Activated naive CD4-positive, alpha-beta T cell treated with anti-CD3 and anti-CD28 coated beads, Interleukin-2, amount 10 ng/mL, durations not matched to agents 7 days and 5 days (primary cell): ENCODE data around the gene STARD5.

ENCODE experiments used
- CTCF ChIA-PET: fragments of 350-600 bp; sonication (Branson Sonifier 250); formaldehyde crosslinking; loops from one replicate; lab custom pipeline; 2021; ENCODE audit warnings: antibody characterized with exemption; lab: Charles Lee
- DNase-seq: peaks from one replicate; pipeline ENCODE4 v3.0.0-alpha.2; 2020
- H3K27ac Mint-ChIP-seq: one replicate; pipeline ENCODE4 v1.8.0; 2021; ENCODE audit warnings: mild to moderate bottlenecking, moderate library complexity, mixed read lengths
- H3K27me3 Mint-ChIP-seq: one replicate; pipeline ENCODE4 v1.8.0; 2021; ENCODE audit warnings: mild to moderate bottlenecking, mixed read lengths
- H3K36me3 Mint-ChIP-seq: one replicate; pipeline ENCODE4 v1.8.0; 2021; ENCODE audit warnings: mixed read lengths
- H3K4me1 Mint-ChIP-seq: one replicate; pipeline ENCODE4 v1.8.0; 2021; ENCODE audit warnings: mixed read lengths
- H3K4me3 Mint-ChIP-seq: one replicate; pipeline ENCODE4 v1.8.0; 2021; ENCODE audit warnings: mild to moderate bottlenecking, moderate library complexity, mixed read lengths
- H3K9me3 Mint-ChIP-seq: one replicate; pipeline ENCODE4 v1.8.0; 2021; ENCODE audit warnings: mixed read lengths

STARD5 gene

GRCh38 chr15:81277851-81278250 lies 46.1 kb downstream of the STARD5 start:
- Mint-ChIP-seq H3K4me3 (no peak overlapping the region), H3K4me1 (peaks cover 42% of the 10 kb centered on the region), H3K36me3 (peaks cover 21% of the 10 kb centered on the region), H3K27ac (no peak overlapping the region), H3K9me3 (peaks cover 20% of the 10 kb centered on the region), H3K27me3 (peaks cover 3% of the 10 kb centered on the region)
- CTCF ChIA-PET = interaction anchor here (1.4 to 13.2 kb wide), 3 partner anchors 18 to 122 kb away, joined by 4 to 202 read pairs (median 8); no protein-coding TSS in a partner anchor
- DNase-seq = no peak

- Mint-ChIP-seq H3K27me3 (peaks cover 3% of the 10 kb centered on the region), H3K36me3 (peaks cover 21% of the 10 kb centered on the region), H3K9me3 (peaks cover 20% of the 10 kb centered on the region), H3K4me3 (no peak overlapping the region), H3K27ac (no peak overlapping the region), H3K4me1 (peaks cover 40% of the 10 kb centered on the region)
- DNase-seq = no peak
- CTCF ChIA-PET = interaction anchor here (1.4 to 13.2 kb wide), 3 partner anchors 10 to 58 kb away, joined by 4 to 202 read pairs (median 22); no protein-coding TSS in a partner anchor
Measured at GRCh38 chr15:81276967-81277366, 47.0 kb downstream of the STARD5 start.

- Mint-ChIP-seq H3K36me3 (peaks cover 21% of the 10 kb centered on the region), H3K4me3 (no peak overlapping the region), H3K27me3 (peaks cover 3% of the 10 kb centered on the region), H3K27ac (no peak overlapping the region), H3K4me1 (peaks cover 31% of the 10 kb centered on the region), H3K9me3 (peaks cover 20% of the 10 kb centered on the region)
- DNase-seq = no peak
- CTCF ChIA-PET = interaction anchor here (0.6 to 13.2 kb wide), 27 partner anchors 8 to 285 kb away, joined by 3 to 202 read pairs (median 4); partner anchors contain the start of gene STARD5
Measured at GRCh38 chr15:81275711-81276392, 48.1 kb downstream of the STARD5 start.

- H3K4me1 Mint-ChIP-seq = peaks cover 26% of the 10 kb centered on the region
- peak overlapping the region; percentile 13 for H3K27ac Mint-ChIP-seq
- H3K4me3 Mint-ChIP-seq = no peak overlapping the region
- peaks cover 21% of the 10 kb centered on the region for H3K36me3 Mint-ChIP-seq
- CTCF ChIA-PET = interaction anchor here (0.6 to 13.2 kb wide), 32 partner anchors 9 to 284 kb away, joined by 3 to 202 read pairs (median 4); partner anchors contain the start of gene STARD5
- DNase-seq = peak; percentile 89
- H3K27me3 Mint-ChIP-seq = peaks cover 2% of the 10 kb centered on the region
- peaks cover 20% of the 10 kb centered on the region for H3K9me3 Mint-ChIP-seq
Measured at GRCh38 chr15:81274931-81275707, 48.8 kb downstream of the STARD5 start.

GRCh38 chr15:81274255-81274654 lies 49.7 kb downstream of the STARD5 start:
- H3K27ac Mint-ChIP-seq = no peak overlapping the region
- peaks cover 20% of the 10 kb centered on the region for H3K9me3 Mint-ChIP-seq
- H3K4me1 Mint-ChIP-seq = peaks cover 28% of the 10 kb centered on the region

GRCh38 chr15:81273855-81274254 lies 50.1 kb downstream of the STARD5 start:
- H3K4me1 Mint-ChIP-seq = peaks cover 32% of the 10 kb centered on the region
- DNase-seq = no peak
- no peaks in the 10 kb centered on the region for H3K27me3 Mint-ChIP-seq
- peaks cover 21% of the 10 kb centered on the region for H3K36me3 Mint-ChIP-seq
- no peak overlapping the region for H3K27ac Mint-ChIP-seq
- H3K9me3 Mint-ChIP-seq = peaks cover 20% of the 10 kb centered on the region
- CTCF ChIA-PET = interaction anchor here (0.6 to 13.2 kb wide), 18 partner anchors 8 to 295 kb away, joined by 3 to 202 read pairs (median 4); no protein-coding TSS in a partner anchor
- no peak overlapping the region for H3K4me3 Mint-ChIP-seq

More at GRCh38 chr15:81274255-81274654, 49.7 kb downstream of the STARD5 start:
- Mint-ChIP-seq H3K36me3 (peaks cover 21% of the 10 kb centered on the region), H3K27me3 (no peaks in the 10 kb centered on the region), H3K4me3 (no peak overlapping the region)
- CTCF ChIA-PET = interaction anchor here (0.7 to 13.2 kb wide), 23 partner anchors 8 to 283 kb away, joined by 3 to 202 read pairs (median 7); partner anchors contain the start of gene STARD5
- DNase-seq = no peak

- H3K4me3 Mint-ChIP-seq = no peak overlapping the region
- no peaks in the 10 kb centered on the region for H3K27me3 Mint-ChIP-seq
- peaks cover 14% of the 10 kb centered on the region for H3K9me3 Mint-ChIP-seq
- no peak overlapping the region for H3K27ac Mint-ChIP-seq
- CTCF ChIA-PET = interaction anchor here (0.6 to 13.2 kb wide), 8 partner anchors 7 to 294 kb away, joined by 3 to 202 read pairs (median 14); no protein-coding TSS in a partner anchor
- H3K4me1 Mint-ChIP-seq = peaks cover 37% of the 10 kb centered on the region
- H3K36me3 Mint-ChIP-seq = peaks cover 15% of the 10 kb centered on the region
- DNase-seq = no peak
Measured at GRCh38 chr15:81273200-81273599, 50.7 kb downstream of the STARD5 start.

- no peak overlapping the region for H3K4me3 Mint-ChIP-seq
- peaks cover 6% of the 10 kb centered on the region for H3K9me3 Mint-ChIP-seq
- no peaks in the 10 kb centered on the region for H3K27me3 Mint-ChIP-seq
- peaks cover 5% of the 10 kb centered on the region for H3K36me3 Mint-ChIP-seq
- no peak for DNase-seq
- CTCF ChIA-PET = interaction anchor here (0.5 to 13.2 kb wide), 6 partner anchors 24 to 174 kb away, joined by 3 to 202 read pairs (median 44); no protein-coding TSS in a partner anchor
- H3K27ac Mint-ChIP-seq = no peak overlapping the region
- H3K4me1 Mint-ChIP-seq = peaks cover 42% of the 10 kb centered on the region
Measured at GRCh38 chr15:81271761-81272644, 51.9 kb downstream of the STARD5 start.

- H3K27ac Mint-ChIP-seq = no peak overlapping the region
- no peak for DNase-seq
Measured at GRCh38 chr15:81270781-81271491, 53.0 kb downstream of the STARD5 start.

GRCh38 chr15:81270188-81270587 lies 53.8 kb downstream of the STARD5 start:
- peaks cover 46% of the 10 kb centered on the region for H3K4me1 Mint-ChIP-seq
- CTCF ChIA-PET = interaction anchor here (6.5 to 8.2 kb wide), 3 partner anchors 66 to 130 kb away, joined by 85 to 262 read pairs (median 92); no protein-coding TSS in a partner anchor
- H3K36me3 Mint-ChIP-seq = no peaks in the 10 kb centered on the region
- H3K4me3 Mint-ChIP-seq = no peak overlapping the region
- H3K27me3 Mint-ChIP-seq = peaks cover 1% of the 10 kb centered on the region
- no peaks in the 10 kb centered on the region for H3K9me3 Mint-ChIP-seq
- DNase-seq = no peak
- no peak overlapping the region for H3K27ac Mint-ChIP-seq

More at GRCh38 chr15:81270781-81271491, 53.0 kb downstream of the STARD5 start:
- Mint-ChIP-seq H3K36me3 (no peaks in the 10 kb centered on the region), H3K9me3 (no peaks in the 10 kb centered on the region), H3K27me3 (no peaks in the 10 kb centered on the region), H3K4me1 (peaks cover 46% of the 10 kb centered on the region), H3K4me3 (no peak overlapping the region)
- CTCF ChIA-PET = interaction anchor here (5.2 to 8.2 kb wide), 4 partner anchors 65 to 129 kb away, joined by 85 to 262 read pairs (median 97); no protein-coding TSS in a partner anchor

GRCh38 chr15:81268881-81269601 lies 54.9 kb downstream of the STARD5 start:
- H3K27me3 Mint-ChIP-seq = peaks cover 11% of the 10 kb centered on the region
- CTCF ChIA-PET = interaction anchor here (1.3 to 8.2 kb wide), 5 partner anchors 67 to 292 kb away, joined by 4 to 262 read pairs (median 92); no protein-coding TSS in a partner anchor
- H3K9me3 Mint-ChIP-seq = no peaks in the 10 kb centered on the region
- no peak overlapping the region for H3K27ac Mint-ChIP-seq
- H3K36me3 Mint-ChIP-seq = no peaks in the 10 kb centered on the region
- peak; percentile 39 for DNase-seq
- H3K4me1 Mint-ChIP-seq = peaks cover 40% of the 10 kb centered on the region
- H3K4me3 Mint-ChIP-seq = no peak overlapping the region

- Mint-ChIP-seq H3K27ac (no peak overlapping the region), H3K9me3 (no peaks in the 10 kb centered on the region), H3K4me1 (peaks cover 40% of the 10 kb centered on the region), H3K4me3 (no peak overlapping the region), H3K27me3 (peaks cover 17% of the 10 kb centered on the region), H3K36me3 (no peaks in the 10 kb centered on the region)
- CTCF ChIA-PET = interaction anchor here (1.0 to 8.2 kb wide), 6 partner anchors 68 to 811 kb away, joined by 3 to 262 read pairs (median 49); no protein-coding TSS in a partner anchor
- DNase-seq = no peak
Measured at GRCh38 chr15:81268340-81268739, 55.6 kb downstream of the STARD5 start.
